WTC11 (cell line): ENCODE results near the gene AGAP1. TPM values are rescaled to one million over a fixed set of nuclear protein-coding genes. Genes with fewer than 3 reads are reported as not detected.

Experiments used
- ATAC-seq: fragments of 200-7000 bp; cut with Tn5 transposase; 2 replicates; pipeline ENCODE4 v1.10.0; 2021; ENCODE audit warnings: mild to moderate bottlenecking, moderate library complexity
- CTCF ChIA-PET: fragments of 300-600 bp; sonication (Branson Sonifier 250); formaldehyde crosslinking; loops from one replicate; lab custom pipeline; 2021; ENCODE audit warnings: antibody characterized with exemption; lab: Charles Lee
- POLR2A ChIA-PET: fragments of 350-600 bp; sonication (Branson Sonifier 250); formaldehyde crosslinking; loops from one replicate; lab custom pipeline; 2021; ENCODE audit warnings: antibody characterized with exemption; lab: Charles Lee
- DNase-seq: peaks from one replicate; pipeline ENCODE4 v3.0.0; 2021; ENCODE audit warnings: low spot score
- H3K27ac Mint-ChIP-seq: 2 replicates; pipeline ENCODE4 v1.8.0; 2021; ENCODE audit warnings: mixed read lengths
- H3K27me3 Mint-ChIP-seq: 2 replicates; pipeline ENCODE4 v1.8.0; 2021; ENCODE audit warnings: low read depth, mild to moderate bottlenecking, moderate library complexity, mixed read lengths
- H3K36me3 Mint-ChIP-seq: 2 replicates; pipeline ENCODE4 v1.8.0; 2021; ENCODE audit warnings: mixed read lengths
- H3K4me1 Mint-ChIP-seq: 2 replicates; pipeline ENCODE4 v1.8.0; 2022; ENCODE audit warnings: mixed read lengths
- H3K4me3 Mint-ChIP-seq: 2 replicates; pipeline ENCODE4 v1.8.0; 2021; ENCODE audit warnings: mild to moderate bottlenecking, moderate library complexity, mixed read lengths
- H3K9me3 Mint-ChIP-seq: 2 replicates; pipeline ENCODE4 v1.8.0; 2021; ENCODE audit warnings: mixed read lengths
- CREB1 ChIP-seq: sonication (generic); formaldehyde crosslinking; IDR thresholded peaks from 2 replicates; pipeline ENCODE4 v1.8.0; 2023; ENCODE audit warnings: mild to moderate bottlenecking, missing genetic modification reagents
- FOXJ3 ChIP-seq: sonication (generic); formaldehyde crosslinking; IDR thresholded peaks from 2 replicates; pipeline ENCODE4 v1.9.0; 2021; ENCODE audit warnings: missing genetic modification reagents, mild to moderate bottlenecking, borderline replicate concordance
- FOXK1 ChIP-seq: sonication (generic); formaldehyde crosslinking; IDR thresholded peaks from 2 replicates; pipeline ENCODE4 v1.8.0; 2022; ENCODE audit warnings: mild to moderate bottlenecking, moderate library complexity, missing genetic modification reagents
- GABPB1 ChIP-seq: sonication (generic); formaldehyde crosslinking; IDR thresholded peaks from 2 replicates; pipeline ENCODE4 v1.8.1; 2023; ENCODE audit warnings: mild to moderate bottlenecking, missing genetic modification reagents
- JUN ChIP-seq: sonication (generic); formaldehyde crosslinking; IDR thresholded peaks from 2 replicates; pipeline ENCODE4 v1.8.0; 2023; ENCODE audit warnings: mild to moderate bottlenecking, missing genetic modification reagents
- KAT7 ChIP-seq: sonication (generic); formaldehyde crosslinking; IDR thresholded peaks from 2 replicates; pipeline ENCODE4 v1.8.1; 2023; ENCODE audit warnings: missing genetic modification reagents, mild to moderate bottlenecking, borderline replicate concordance
- NFATC4 ChIP-seq: fragments of 250-450 bp; sonication (Bioruptor Pico); IDR thresholded peaks from 2 replicates; pipeline ENCODE4 v1.9.0; 2021; ENCODE audit warnings: mild to moderate bottlenecking
- NFE2L1 ChIP-seq: sonication (generic); formaldehyde crosslinking; IDR thresholded peaks from 2 replicates; pipeline ENCODE4 v1.8.1; 2023; ENCODE audit warnings: missing genetic modification reagents
- NR2C2 ChIP-seq: sonication (generic); formaldehyde crosslinking; IDR thresholded peaks from 2 replicates; pipeline ENCODE4 v1.8.0; 2022; ENCODE audit warnings: mild to moderate bottlenecking, missing genetic modification reagents
- OVOL2 ChIP-seq: fragments of 250-450 bp; sonication (Bioruptor Pico); IDR thresholded peaks from 2 replicates; pipeline ENCODE4 v1.9.0; 2021; ENCODE audit warnings: mild to moderate bottlenecking, borderline replicate concordance
- SMAD3 ChIP-seq: sonication (generic); formaldehyde crosslinking; IDR thresholded peaks from 2 replicates; pipeline ENCODE4 v1.8.0; 2022; ENCODE audit warnings: missing genetic modification reagents, mild to moderate bottlenecking, borderline replicate concordance
- SMAD4 ChIP-seq: sonication (generic); formaldehyde crosslinking; IDR thresholded peaks from 2 replicates; pipeline ENCODE4 v1.8.0; 2022; ENCODE audit warnings: mild to moderate bottlenecking, missing genetic modification reagents
- TEAD1 ChIP-seq: sonication (generic); formaldehyde crosslinking; IDR thresholded peaks from 2 replicates; pipeline ENCODE4 v1.8.0; 2022; ENCODE audit warnings: mild to moderate bottlenecking, missing genetic modification reagents
- ZBTB21 ChIP-seq: sonication (generic); formaldehyde crosslinking; IDR thresholded peaks from 2 replicates; pipeline ENCODE4 v1.8.1; 2023; ENCODE audit warnings: mild to moderate bottlenecking, missing genetic modification reagents, borderline replicate concordance
- ZNF317 ChIP-seq: sonication (generic); formaldehyde crosslinking; IDR thresholded peaks from 2 replicates; pipeline ENCODE4 v1.8.1; 2023; ENCODE audit warnings: low read depth, mild to moderate bottlenecking, moderate library complexity, missing genetic modification reagents, borderline replicate concordance
- ZNF396 ChIP-seq: fragments of 250-450 bp; sonication (Bioruptor Pico); IDR thresholded peaks from 2 replicates; pipeline ENCODE4 v1.8.0; 2021; ENCODE audit warnings: mild to moderate bottlenecking, moderate library complexity, borderline replicate concordance
- ZNF416 ChIP-seq: fragments of 250-450 bp; sonication (Bioruptor Pico); IDR thresholded peaks from 2 replicates; pipeline ENCODE4 v1.9.0; 2021; ENCODE audit warnings: mild to moderate bottlenecking, inconsistent platforms
- ZNF671 ChIP-seq: fragments of 250-450 bp; sonication (Bioruptor Pico); IDR thresholded peaks from 2 replicates; pipeline ENCODE4 v1.8.0; 2021; ENCODE audit warnings: mild to moderate bottlenecking
- total RNA-seq: library from RNA; stranded (reverse); gene quantifications from 3 replicates; pipeline ENCODE4 v1.2.3, GENCODE V29; 2021
- TF ChIP-seq, protein P1 (sequence below): fragments of 250-450 bp; sonication (Bioruptor Pico); IDR thresholded peaks from 2 replicates; pipeline ENCODE4 v1.8.0; 2021; ENCODE audit warnings: mild to moderate bottlenecking
- TF ChIP-seq, protein P2 (sequence below): sonication (generic); formaldehyde crosslinking; conservative IDR thresholded peaks from 2 replicates; pipeline ENCODE4 v1.8.1; 2023; ENCODE audit warnings: mild to moderate bottlenecking, low read depth, missing genetic modification reagents, moderate library complexity
- TF ChIP-seq, protein P3 (sequence below): sonication (generic); formaldehyde crosslinking; IDR thresholded peaks from 2 replicates; pipeline ENCODE4 v1.8.1; 2022; ENCODE audit warnings: mild to moderate bottlenecking, moderate library complexity, missing genetic modification reagents
- TF ChIP-seq, protein P4 (sequence below): sonication (generic); formaldehyde crosslinking; IDR thresholded peaks from 2 replicates; pipeline ENCODE4 v1.8.1; 2022; ENCODE audit warnings: missing genetic modification reagents, borderline replicate concordance
- TF ChIP-seq, protein P5 (sequence below): sonication (generic); formaldehyde crosslinking; IDR thresholded peaks from 2 replicates; pipeline ENCODE4 v1.8.1; 2023; ENCODE audit warnings: mild to moderate bottlenecking, missing genetic modification reagents, moderate library complexity
- TF ChIP-seq, protein P6 (sequence below): sonication (generic); formaldehyde crosslinking; conservative IDR thresholded peaks from 2 replicates; pipeline ENCODE4 v1.8.1; 2022; ENCODE audit warnings: mild to moderate bottlenecking, missing genetic modification reagents
- TF ChIP-seq, protein P7 (sequence below): sonication (generic); formaldehyde crosslinking; IDR thresholded peaks from 2 replicates; pipeline ENCODE4 v1.8.0; 2022; ENCODE audit warnings: mild to moderate bottlenecking, missing genetic modification reagents

AGAP1 gene
- total RNA-seq, 1 experiment from 2014 or later: 49.3 TPM

DNA sequence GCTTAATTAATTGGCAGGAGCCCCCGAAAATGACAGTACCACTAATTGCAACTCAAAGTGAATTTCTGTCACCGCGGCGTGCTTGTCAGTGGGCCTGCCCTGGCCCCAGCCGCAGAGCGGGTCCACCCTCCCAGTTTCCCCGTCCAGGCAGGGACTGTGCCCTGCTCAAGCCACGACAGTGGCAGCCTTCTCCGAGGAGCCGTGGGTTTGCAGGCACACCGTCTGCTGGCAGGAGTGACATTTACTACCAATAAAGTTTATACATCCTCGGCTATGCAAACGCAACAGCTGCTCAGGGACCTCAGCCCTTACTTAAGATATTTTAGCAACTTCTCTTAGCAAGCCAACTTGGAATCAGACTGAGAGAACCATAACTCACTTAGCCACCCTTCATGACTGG, 561.6 kb downstream of the AGAP1 start (continued):
- TF ChIP-seq, protein P1, sequence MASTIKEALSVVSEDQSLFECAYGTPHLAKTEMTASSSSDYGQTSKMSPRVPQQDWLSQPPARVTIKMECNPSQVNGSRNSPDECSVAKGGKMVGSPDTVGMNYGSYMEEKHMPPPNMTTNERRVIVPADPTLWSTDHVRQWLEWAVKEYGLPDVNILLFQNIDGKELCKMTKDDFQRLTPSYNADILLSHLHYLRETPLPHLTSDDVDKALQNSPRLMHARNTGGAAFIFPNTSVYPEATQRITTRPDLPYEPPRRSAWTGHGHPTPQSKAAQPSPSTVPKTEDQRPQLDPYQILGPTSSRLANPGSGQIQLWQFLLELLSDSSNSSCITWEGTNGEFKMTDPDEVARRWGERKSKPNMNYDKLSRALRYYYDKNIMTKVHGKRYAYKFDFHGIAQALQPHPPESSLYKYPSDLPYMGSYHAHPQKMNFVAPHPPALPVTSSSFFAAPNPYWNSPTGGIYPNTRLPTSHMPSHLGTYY (CRISPR knock-in tag): no peak
- TF ChIP-seq FOXK1 (CRISPR knock-in tag) (no peak), ZNF396 (CRISPR knock-in tag) (no peak), ZNF317 (CRISPR knock-in tag) (no peak), OVOL2 (no peak), ZBTB21 (CRISPR knock-in tag) (no peak), NFATC4 (CRISPR knock-in tag) (no peak), JUN (CRISPR knock-in tag) (no peak), ZNF671 (no peak), SMAD4 (CRISPR knock-in tag) (no peak), TEAD1 (CRISPR knock-in tag) (no peak), FOXJ3 (no peak), CREB1 (CRISPR knock-in tag) (no peak)
- TF ChIP-seq, protein P2, sequence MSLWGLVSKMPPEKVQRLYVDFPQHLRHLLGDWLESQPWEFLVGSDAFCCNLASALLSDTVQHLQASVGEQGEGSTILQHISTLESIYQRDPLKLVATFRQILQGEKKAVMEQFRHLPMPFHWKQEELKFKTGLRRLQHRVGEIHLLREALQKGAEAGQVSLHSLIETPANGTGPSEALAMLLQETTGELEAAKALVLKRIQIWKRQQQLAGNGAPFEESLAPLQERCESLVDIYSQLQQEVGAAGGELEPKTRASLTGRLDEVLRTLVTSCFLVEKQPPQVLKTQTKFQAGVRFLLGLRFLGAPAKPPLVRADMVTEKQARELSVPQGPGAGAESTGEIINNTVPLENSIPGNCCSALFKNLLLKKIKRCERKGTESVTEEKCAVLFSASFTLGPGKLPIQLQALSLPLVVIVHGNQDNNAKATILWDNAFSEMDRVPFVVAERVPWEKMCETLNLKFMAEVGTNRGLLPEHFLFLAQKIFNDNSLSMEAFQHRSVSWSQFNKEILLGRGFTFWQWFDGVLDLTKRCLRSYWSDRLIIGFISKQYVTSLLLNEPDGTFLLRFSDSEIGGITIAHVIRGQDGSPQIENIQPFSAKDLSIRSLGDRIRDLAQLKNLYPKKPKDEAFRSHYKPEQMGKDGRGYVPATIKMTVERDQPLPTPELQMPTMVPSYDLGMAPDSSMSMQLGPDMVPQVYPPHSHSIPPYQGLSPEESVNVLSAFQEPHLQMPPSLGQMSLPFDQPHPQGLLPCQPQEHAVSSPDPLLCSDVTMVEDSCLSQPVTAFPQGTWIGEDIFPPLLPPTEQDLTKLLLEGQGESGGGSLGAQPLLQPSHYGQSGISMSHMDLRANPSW (CRISPR knock-in tag): no peak
- TF ChIP-seq, protein P3, sequence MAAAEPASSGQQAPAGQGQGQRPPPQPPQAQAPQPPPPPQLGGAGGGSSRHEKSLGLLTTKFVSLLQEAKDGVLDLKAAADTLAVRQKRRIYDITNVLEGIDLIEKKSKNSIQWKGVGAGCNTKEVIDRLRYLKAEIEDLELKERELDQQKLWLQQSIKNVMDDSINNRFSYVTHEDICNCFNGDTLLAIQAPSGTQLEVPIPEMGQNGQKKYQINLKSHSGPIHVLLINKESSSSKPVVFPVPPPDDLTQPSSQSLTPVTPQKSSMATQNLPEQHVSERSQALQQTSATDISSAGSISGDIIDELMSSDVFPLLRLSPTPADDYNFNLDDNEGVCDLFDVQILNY (CRISPR knock-in tag): no peak
- TF ChIP-seq, protein P4, sequence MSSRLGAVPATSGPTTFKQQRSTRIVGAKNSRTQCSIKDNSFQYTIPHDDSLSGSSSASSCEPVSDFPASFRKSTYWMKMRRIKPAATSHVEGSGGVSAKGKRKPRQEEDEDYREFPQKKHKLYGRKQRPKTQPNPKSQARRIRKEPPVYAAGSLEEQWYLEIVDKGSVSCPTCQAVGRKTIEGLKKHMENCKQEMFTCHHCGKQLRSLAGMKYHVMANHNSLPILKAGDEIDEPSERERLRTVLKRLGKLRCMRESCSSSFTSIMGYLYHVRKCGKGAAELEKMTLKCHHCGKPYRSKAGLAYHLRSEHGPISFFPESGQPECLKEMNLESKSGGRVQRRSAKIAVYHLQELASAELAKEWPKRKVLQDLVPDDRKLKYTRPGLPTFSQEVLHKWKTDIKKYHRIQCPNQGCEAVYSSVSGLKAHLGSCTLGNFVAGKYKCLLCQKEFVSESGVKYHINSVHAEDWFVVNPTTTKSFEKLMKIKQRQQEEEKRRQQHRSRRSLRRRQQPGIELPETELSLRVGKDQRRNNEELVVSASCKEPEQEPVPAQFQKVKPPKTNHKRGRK (CRISPR knock-in tag): no peak

DNA sequence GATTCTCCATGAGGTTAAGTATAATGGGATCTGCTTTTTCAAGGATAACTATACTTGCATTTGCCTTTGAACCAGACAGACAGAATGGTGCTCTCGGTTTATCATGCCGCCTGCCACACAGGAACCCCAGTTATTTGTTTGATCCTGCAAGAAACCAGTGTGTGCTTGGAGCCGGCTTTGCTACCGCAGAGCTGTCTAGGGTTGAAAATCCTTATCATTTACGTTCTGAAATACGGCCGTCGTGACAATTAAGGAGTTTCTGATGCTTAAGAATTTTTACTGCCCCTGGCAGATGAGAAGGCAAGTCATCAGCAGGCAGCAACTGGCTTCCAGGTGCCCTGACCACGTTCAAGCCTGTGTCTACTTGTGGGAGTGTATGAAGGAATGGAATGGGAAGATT, 562.3 kb downstream of the AGAP1 start:
- ChIA-PET CTCF (interaction anchor here (1.4 kb wide), 1 partner anchor 107 kb away, joined by 3 read pairs; no protein-coding TSS in a partner anchor), POLR2A (no interaction called here)
- DNase-seq (no peak), ATAC-seq (no peak)
- H3K9me3 Mint-ChIP-seq: peaks cover 13% of the 10 kb centered on the region
- H3K27ac Mint-ChIP-seq: peak overlapping the region; percentile 85
- peaks cover 16% of the 10 kb centered on the region for H3K36me3 Mint-ChIP-seq
- peaks cover 12% of the 10 kb centered on the region for H3K27me3 Mint-ChIP-seq
- H3K4me1 Mint-ChIP-seq: peaks cover 60% of the 10 kb centered on the region
- H3K4me3 Mint-ChIP-seq: no peak overlapping the region
- TF ChIP-seq NFE2L1 (CRISPR knock-in tag): no peak
- TF ChIP-seq, protein P4 (CRISPR knock-in tag): no peak
- TF ChIP-seq, protein P3 (CRISPR knock-in tag): no peak
- no peak for TF ChIP-seq OVOL2
- TF ChIP-seq, protein P5, sequence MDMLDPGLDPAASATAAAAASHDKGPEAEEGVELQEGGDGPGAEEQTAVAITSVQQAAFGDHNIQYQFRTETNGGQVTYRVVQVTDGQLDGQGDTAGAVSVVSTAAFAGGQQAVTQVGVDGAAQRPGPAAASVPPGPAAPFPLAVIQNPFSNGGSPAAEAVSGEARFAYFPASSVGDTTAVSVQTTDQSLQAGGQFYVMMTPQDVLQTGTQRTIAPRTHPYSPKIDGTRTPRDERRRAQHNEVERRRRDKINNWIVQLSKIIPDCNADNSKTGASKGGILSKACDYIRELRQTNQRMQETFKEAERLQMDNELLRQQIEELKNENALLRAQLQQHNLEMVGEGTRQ (CRISPR knock-in tag): no peak
- no peak for TF ChIP-seq ZNF416 (CRISPR knock-in tag)
- no peak for TF ChIP-seq GABPB1
- TF ChIP-seq, protein P6, sequence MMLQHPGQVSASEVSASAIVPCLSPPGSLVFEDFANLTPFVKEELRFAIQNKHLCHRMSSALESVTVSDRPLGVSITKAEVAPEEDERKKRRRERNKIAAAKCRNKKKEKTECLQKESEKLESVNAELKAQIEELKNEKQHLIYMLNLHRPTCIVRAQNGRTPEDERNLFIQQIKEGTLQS: no peak
- TF ChIP-seq SMAD3: no peak
- TF ChIP-seq KAT7 (CRISPR knock-in tag): no peak
- no peak for TF ChIP-seq NR2C2 (CRISPR knock-in tag)
- TF ChIP-seq, protein P7, sequence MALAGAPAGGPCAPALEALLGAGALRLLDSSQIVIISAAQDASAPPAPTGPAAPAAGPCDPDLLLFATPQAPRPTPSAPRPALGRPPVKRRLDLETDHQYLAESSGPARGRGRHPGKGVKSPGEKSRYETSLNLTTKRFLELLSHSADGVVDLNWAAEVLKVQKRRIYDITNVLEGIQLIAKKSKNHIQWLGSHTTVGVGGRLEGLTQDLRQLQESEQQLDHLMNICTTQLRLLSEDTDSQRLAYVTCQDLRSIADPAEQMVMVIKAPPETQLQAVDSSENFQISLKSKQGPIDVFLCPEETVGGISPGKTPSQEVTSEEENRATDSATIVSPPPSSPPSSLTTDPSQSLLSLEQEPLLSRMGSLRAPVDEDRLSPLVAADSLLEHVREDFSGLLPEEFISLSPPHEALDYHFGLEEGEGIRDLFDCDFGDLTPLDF (CRISPR knock-in tag): no peak
